GM23338 (cell line): Measurements from ENCODE around the gene EIF4E3. TPM values are rescaled to one million over a fixed set of nuclear protein-coding genes. Genes with fewer than 3 reads are reported as not detected.

Experiments
- CREB1 ChIP-seq: fragments of 250-450 bp; sonication (Bioruptor Pico); IDR thresholded peaks from 2 replicates; pipeline ENCODE4 v1.5.0; 2020; ENCODE audit warnings: low read depth, mild to moderate bottlenecking, moderate library complexity
- CTCF ChIP-seq, 2 experiments: fragments of 200-600 bp in 1 of 2; sonication (generic) in 1 of 2; conservative IDR thresholded peaks; 2 replicates each; pipeline versions ENCODE4 v1.5.1 to v1.6.1; 2016 to 2017; ENCODE audit warnings: antibody characterized with exemption in 2 of 2, low read depth in 2 of 2, mild to moderate bottlenecking in 2 of 2, moderate library complexity in 1 of 2
- EZH2 ChIP-seq: fragments of 200-600 bp; sonication (generic); IDR thresholded peaks from one replicate; pipeline ENCODE4 v1.8.0; 2017; ENCODE audit warnings: antibody characterized with exemption, mild to moderate bottlenecking, low read depth; ENCODE audit not compliant: unreplicated experiment
- NANOG ChIP-seq: IDR thresholded peaks from 2 replicates; pipeline ENCODE4 v1.6.1; 2016; ENCODE audit warnings: antibody characterized with exemption, borderline replicate concordance
- POLR2AphosphoS5 ChIP-seq: IDR thresholded peaks from 2 replicates; pipeline ENCODE4 v1.6.1; 2016; ENCODE audit warnings: antibody characterized with exemption, low read depth
- ZNF331 ChIP-seq: fragments of 250-450 bp; sonication (Bioruptor Pico); IDR thresholded peaks from 2 replicates; pipeline ENCODE4 v1.5.0; 2020; ENCODE audit warnings: low read depth, mild to moderate bottlenecking, moderate library complexity
- polyA plus RNA-seq: library from polyadenylated mRNA; unstranded; fragments of >200 nt; fragmentation: Nextera tagmentation; extraction: Ambion mirVana; gene quantifications from 2 replicates; pipeline ENCODE4 v1.2.1, GENCODE V29; 2016
- total RNA-seq: library from RNA; depleted of rRNA; stranded (reverse); fragments of >200 nt; shearing (Covaris generic); gene quantifications from 2 replicates; pipeline ENCODE4 v1.2.3, GENCODE V29; 2014
- TF ChIP-seq, protein P1 (sequence below): fragments of 250-450 bp; sonication (Bioruptor Pico); IDR thresholded peaks from 2 replicates; pipeline ENCODE4 v1.5.0; 2020; ENCODE audit warnings: mild to moderate bottlenecking, moderate library complexity

The EIF4E3 gene
- total and polyA plus RNA-seq, 2 experiments from 2014 or later: 6.0 to 9.7 TPM

- TF ChIP-seq, protein P1, sequence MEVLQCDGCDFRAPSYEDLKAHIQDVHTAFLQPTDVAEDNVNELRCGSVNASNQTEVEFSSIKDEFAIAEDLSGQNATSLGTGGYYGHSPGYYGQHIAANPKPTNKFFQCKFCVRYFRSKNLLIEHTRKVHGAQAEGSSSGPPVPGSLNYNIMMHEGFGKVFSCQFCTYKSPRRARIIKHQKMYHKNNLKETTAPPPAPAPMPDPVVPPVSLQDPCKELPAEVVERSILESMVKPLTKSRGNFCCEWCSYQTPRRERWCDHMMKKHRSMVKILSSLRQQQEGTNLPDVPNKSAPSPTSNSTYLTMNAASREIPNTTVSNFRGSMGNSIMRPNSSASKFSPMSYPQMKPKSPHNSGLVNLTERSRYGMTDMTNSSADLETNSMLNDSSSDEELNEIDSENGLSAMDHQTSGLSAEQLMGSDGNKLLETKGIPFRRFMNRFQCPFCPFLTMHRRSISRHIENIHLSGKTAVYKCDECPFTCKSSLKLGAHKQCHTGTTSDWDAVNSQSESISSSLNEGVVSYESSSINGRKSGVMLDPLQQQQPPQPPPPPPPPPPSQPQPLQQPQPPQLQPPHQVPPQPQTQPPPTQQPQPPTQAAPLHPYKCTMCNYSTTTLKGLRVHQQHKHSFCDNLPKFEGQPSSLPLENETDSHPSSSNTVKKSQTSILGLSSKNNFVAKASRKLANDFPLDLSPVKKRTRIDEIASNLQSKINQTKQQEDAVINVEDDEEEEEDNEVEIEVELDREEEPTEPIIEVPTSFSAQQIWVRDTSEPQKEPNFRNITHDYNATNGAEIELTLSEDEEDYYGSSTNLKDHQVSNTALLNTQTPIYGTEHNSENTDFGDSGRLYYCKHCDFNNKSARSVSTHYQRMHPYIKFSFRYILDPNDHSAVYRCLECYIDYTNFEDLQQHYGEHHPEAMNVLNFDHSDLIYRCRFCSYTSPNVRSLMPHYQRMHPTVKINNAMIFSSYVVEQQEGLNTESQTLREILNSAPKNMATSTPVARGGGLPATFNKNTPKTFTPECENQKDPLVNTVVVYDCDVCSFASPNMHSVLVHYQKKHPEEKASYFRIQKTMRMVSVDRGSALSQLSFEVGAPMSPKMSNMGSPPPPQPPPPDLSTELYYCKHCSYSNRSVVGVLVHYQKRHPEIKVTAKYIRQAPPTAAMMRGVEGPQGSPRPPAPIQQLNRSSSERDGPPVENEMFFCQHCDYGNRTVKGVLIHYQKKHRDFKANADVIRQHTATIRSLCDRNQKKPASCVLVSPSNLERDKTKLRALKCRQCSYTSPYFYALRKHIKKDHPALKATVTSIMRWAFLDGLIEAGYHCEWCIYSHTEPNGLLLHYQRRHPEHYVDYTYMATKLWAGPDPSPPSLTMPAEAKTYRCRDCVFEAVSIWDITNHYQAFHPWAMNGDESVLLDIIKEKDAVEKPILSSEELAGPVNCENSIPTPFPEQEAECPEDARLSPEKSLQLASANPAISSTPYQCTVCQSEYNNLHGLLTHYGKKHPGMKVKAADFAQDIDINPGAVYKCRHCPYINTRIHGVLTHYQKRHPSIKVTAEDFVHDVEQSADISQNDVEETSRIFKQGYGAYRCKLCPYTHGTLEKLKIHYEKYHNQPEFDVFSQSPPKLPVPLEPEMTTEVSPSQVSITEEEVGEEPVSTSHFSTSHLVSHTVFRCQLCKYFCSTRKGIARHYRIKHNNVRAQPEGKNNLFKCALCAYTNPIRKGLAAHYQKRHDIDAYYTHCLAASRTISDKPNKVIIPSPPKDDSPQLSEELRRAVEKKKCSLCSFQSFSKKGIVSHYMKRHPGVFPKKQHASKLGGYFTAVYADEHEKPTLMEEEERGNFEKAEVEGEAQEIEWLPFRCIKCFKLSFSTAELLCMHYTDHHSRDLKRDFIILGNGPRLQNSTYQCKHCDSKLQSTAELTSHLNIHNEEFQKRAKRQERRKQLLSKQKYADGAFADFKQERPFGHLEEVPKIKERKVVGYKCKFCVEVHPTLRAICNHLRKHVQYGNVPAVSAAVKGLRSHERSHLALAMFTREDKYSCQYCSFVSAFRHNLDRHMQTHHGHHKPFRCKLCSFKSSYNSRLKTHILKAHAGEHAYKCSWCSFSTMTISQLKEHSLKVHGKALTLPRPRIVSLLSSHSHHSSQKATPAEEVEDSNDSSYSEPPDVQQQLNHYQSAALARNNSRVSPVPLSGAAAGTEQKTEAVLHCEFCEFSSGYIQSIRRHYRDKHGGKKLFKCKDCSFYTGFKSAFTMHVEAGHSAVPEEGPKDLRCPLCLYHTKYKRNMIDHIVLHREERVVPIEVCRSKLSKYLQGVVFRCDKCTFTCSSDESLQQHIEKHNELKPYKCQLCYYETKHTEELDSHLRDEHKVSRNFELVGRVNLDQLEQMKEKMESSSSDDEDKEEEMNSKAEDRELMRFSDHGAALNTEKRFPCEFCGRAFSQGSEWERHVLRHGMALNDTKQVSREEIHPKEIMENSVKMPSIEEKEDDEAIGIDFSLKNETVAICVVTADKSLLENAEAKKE: no peak
- TF ChIP-seq CTCF (conservative IDR thresholded peaks at IDR 0.05; ENCODE audit: low read depth in 2 of 2) (no peak), CREB1 (CRISPR knock-in tag) (no peak), EZH2 (no peak), ZNF331 (CRISPR knock-in tag) (no peak), POLR2AphosphoS5 (no peak), NANOG (no peak)
These were observed 21.4 kb downstream of the EIF4E3 start (continued) for GRCh38 chr3:71703797-71704196.
